Measurements from ENCODE around the gene SNAP29. TPM values are rescaled to one million over a fixed set of nuclear protein-coding genes. Genes with fewer than 3 reads are reported as not detected.

Gene SNAP29
- total RNA-seq, 4 donors from 2014 or later = 13.2 to 21.5 (median 18.3) TPM

- no peak for DNase-seq
- TF ChIP-seq POLR2A (IDR thresholded peaks at IDR 0.05) (no peak), CTCF (IDR thresholded peaks at IDR 0.05) (no peak)
- Histone ChIP-seq H3K27ac (no peak overlapping the region), H3K36me3 (no peaks in the 10 kb centered on the region), H3K4me3 (no peak overlapping the region), H3K4me1 (no peaks in the 10 kb centered on the region), H3K9me3 (no peaks in the 10 kb centered on the region), H3K27me3 (no peaks in the 10 kb centered on the region)
These were observed 50.9 kb downstream of the SNAP29 start for GRCh38 chr22:20909543-20910303.

GRCh38 chr22:20912494-20912893 lies 53.7 kb downstream of the SNAP29 start:
- Histone ChIP-seq H3K4me3 (no peak overlapping the region), H3K27me3 (no peaks in the 10 kb centered on the region), H3K4me1 (peaks cover 0 to 10% (median 0%) of the 10 kb centered on the region in 4 donors), H3K27ac (no peak overlapping the region), H3K36me3 (no peaks in the 10 kb centered on the region), H3K9me3 (no peaks in the 10 kb centered on the region)
- DNase-seq = no peak
- TF ChIP-seq CTCF (IDR thresholded peaks at IDR 0.05) = no peak
- no peak for TF ChIP-seq POLR2A (IDR thresholded peaks at IDR 0.05)

DNA sequence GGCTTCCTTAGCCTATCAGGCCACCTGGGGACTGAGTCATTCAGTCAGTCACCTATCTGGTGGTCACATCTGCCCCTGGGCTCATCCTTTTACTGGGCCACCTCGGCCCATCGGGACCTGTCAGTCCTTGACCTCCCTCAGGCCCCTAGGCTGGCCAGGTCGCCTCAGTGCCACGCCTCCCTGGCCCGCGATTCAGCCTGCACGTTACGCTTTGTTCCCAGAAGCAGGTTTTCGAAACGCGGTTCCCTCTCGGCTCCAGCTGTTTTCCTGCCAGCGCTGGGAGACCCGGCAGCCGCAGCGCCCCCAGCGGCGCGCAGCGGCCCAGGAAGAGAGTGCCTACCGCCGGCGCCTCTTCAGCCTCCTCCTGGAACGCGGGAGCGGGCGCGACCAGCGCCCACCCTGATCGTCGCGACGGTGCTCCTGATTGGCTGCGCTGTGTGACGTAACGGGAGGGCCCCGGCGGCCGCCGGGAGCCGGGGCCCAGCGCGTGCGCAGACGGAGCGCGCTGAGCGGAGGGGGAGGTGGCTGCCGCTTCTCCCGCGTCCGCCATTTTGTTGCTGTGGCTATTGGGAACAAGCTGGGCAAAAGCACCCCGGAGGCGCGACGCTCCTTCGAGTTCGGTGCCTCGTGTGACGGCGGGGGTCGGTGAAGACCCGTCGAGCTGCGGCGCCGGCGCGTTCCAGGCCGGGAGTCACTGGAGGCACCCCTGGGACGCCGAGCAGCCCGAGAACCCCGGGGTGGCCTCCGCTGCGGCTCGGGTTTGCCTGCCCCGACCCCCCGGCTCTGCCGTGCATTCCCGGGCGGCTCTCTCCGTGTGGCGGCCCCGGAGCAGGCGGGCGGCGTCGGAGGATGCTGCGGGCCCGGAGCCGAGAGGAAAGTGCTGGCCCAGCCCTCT lies 58.4 kb downstream of the SNAP29 start, which contains the start of gene CRKL:
CRKL (plus strand) TSS at position 492 of the 895 bp plus-strand sequence. CDS start 528 bp downstream, outside the sequence.
- peaks cover 0 to 28% (median 0%) of the 10 kb centered on the region in 4 donors for H3K4me1 ChIP-seq
- no peaks in the 10 kb centered on the region for H3K9me3 ChIP-seq
- peak within 1 kb of the TSS; percentile 89 to 99 (median 94) for H3K27ac ChIP-seq
- TF ChIP-seq CTCF (IDR thresholded peaks at IDR 0.05) (peak; percentile 87 to 97 (median 94)), POLR2A (IDR thresholded peaks at IDR 0.05) (peak; percentile 85 to 95)
- H3K36me3 ChIP-seq = no peaks in the 10 kb centered on the region
- peak; percentile 92 to 98 (median 98) for DNase-seq
- H3K4me3 ChIP-seq = peak within 1 kb of the TSS; percentile 72 to 97 (median 94)
- no peaks in the 10 kb centered on the region for H3K27me3 ChIP-seq

DNA sequence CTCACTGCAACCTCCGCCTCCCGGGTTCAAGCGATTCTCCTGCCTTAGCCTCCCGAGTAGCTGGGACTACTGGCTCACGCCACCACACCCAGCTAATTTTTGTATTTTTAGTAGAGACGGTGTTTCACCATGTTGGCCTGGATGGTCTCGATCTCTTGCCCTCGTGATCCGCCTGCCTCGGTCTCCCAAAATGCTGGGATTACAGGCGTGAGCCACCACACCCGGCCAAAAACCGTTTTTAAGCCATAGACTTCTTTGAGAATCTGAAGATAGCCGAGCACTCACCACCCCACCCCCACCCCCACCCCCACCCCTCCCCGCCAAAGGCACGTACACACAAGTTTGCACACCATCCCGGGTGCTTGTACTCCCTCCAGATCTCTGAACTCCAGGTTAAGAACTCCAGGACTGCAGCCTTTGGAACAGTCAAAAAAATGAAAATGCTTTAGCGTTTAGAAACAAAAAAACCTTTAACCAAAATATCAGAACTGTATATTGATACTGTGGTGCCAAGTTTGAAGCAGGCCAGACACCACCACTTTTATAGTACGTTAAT lies 59.9 kb downstream of the SNAP29 start:
- peak overlapping the region; percentile 35 to 98 (median 76) for H3K27ac ChIP-seq

More for the DNA sequence above, 59.9 kb downstream of the SNAP29 start:
- peaks cover 0 to 42% (median 0%) of the 10 kb centered on the region in 4 donors for H3K4me1 ChIP-seq
- H3K4me3 ChIP-seq = peak overlapping the region; percentile 72 to 97 (median 94)
- no peaks in the 10 kb centered on the region for H3K9me3 ChIP-seq
- H3K27me3 ChIP-seq = no peaks in the 10 kb centered on the region
- no peak for DNase-seq
- TF ChIP-seq CTCF (IDR thresholded peaks at IDR 0.05) (no peak), POLR2A (IDR thresholded peaks at IDR 0.05) (no peak)
- no peaks in the 10 kb centered on the region for H3K36me3 ChIP-seq
